Stimulated activated CD4-positive, alpha-beta T cell treated with anti-CD3 and anti-CD28 coated beads, Interleukin-15, amount 100 ng/mL, for 24 hours (primary cell): ENCODE results near the gene NCR2.
A peak's percentile ranks its signal among the peaks of the same experiment; 100 is the strongest.

ENCODE experiments used
- DNase-seq: peaks from one replicate; pipeline ENCODE4 v3.0.0-alpha.2; 2020

The NCR2 gene

DNA sequence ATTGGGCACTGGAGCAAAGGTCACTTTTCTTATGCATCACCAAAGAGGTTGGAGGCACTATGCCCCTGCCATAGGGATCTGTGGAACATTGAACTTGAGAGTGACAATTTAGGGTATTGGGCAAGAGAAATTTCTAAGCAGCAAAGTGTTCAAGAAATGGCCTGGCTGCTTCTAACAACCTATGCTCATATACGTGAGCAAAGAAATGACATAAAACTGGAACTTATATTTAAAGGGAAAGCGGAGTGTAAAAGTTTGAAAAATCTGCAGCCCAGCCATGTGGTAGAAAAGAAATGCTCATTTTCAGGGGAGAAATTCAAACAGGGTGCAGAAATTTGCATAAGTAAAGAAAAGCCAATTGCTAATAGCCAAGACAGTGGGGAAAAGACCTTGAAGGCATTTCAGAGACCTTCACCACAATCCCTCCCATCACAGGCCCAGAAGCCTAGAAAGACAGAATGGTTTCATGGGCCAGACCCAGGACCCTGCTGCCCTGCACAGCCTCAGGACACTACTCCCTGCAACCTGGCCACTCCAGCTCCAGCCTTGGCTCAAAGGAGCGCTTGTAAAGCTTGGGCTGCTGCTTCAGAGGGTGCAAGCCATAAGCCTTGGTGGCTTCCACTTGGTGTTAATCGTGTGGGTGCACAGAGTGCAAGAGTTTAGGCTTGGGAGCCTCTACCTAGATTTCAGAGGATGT is 24.4 kb downstream of the NCR2 start:
- no peak for DNase-seq

DNA sequence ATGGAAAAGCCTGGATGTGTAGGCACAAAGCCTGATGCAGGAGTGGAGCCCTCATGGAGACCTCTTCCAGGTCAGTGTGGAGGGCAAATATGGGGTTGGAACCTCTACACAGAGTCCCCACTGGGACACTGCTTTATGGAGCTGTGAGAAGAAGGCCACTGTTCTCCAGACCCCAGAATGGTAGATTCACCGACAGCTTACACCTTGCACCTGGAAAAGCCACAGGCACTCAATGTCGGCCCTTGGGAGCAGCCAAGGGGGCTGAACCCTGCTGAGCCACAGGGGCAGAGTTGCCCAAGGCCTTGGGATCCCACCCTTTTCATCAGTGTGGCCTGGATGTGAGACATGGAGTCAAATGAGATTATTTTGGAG is 24.9 kb downstream of the NCR2 start:
- no peak for DNase-seq

DNA sequence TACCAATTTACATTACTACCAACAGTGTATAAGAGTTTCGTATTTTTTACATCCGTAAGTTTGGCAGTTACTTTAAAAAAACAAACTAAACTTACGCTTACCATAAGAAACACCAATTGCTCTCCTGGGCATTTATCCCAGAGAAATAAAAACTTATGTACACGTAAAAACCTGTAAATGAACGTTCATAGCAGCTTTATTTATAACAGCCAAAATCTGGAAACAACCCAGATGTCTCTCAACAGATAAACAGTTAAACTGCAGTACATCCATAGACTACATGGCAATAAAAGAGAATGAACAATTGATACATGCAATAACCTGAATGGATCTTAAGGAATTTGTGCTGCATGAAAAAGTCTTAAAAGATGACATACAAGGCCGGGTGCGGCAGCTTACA is 30.7 kb downstream of the NCR2 start:
- DNase-seq: no peak

DNA sequence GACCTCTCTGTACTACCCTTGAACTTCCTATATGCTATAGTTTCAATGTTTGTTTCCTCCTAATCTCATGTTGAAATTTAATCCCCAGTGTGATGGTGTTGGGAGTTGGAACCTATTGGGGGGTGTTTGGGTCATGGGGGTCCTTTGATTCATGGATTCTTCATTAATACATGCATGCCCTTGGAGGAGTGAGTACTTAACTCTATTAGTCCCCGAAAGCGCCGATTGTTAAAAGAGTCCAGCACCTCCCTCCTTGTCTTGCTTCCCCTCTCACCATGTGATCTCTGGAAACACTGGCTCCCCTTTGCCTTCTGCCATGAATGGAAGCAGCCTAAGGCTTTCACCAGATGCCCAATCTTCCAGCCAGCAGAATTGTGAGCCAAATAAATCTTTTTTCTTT is 31.7 kb downstream of the NCR2 start:
- no peak for DNase-seq

DNA sequence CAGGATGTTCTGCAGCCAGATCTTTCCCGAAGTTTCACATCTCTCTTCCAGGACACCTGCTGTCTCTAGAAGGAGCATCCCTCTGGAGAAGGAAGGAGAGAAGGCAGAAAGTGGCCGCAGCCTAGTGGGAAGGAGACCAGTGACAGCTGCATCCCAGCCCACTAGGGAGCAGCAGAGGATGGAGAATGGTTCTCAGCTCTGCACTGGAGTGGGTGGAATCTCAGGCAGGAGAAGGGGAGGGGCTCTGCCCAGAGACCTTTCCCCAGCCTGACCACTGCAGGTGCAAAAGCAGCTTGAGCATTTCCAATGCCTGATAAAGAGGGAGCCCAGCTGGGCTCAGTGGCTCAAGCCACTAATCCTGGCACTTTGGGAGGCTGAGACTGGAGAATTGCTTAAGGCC is 32.3 kb downstream of the NCR2 start:
- peak; percentile 35 for DNase-seq

DNA sequence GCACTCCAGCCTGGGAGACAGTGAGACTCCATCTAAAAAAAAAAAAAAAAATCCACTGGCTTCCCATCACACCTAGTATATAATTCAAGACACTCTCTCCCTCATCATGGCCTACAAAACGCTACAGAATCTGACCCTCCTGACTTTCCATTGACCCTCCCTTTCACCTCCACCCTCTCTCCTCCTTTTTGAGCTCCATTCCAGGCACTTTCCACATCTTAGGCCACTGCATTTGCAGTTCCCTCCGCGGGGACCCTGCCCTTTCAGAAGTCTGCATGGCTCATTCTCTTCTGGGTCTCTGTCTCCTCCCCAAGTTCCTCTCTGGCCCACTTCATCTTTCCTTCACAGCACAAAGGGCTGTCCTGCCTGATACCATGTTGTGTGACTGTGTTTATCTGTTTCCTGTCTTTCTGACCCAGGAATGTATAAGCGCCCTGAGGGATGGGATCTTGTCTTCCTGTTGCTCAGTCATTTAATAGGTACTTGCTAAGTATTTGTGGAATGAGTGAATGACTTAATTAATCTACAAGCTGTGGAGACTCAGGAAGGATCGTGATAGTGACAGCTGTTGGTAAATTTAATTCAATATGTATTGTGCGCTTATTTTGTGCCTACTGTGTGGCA is 35.2 kb downstream of the NCR2 start:
- DNase-seq: no peak

DNA sequence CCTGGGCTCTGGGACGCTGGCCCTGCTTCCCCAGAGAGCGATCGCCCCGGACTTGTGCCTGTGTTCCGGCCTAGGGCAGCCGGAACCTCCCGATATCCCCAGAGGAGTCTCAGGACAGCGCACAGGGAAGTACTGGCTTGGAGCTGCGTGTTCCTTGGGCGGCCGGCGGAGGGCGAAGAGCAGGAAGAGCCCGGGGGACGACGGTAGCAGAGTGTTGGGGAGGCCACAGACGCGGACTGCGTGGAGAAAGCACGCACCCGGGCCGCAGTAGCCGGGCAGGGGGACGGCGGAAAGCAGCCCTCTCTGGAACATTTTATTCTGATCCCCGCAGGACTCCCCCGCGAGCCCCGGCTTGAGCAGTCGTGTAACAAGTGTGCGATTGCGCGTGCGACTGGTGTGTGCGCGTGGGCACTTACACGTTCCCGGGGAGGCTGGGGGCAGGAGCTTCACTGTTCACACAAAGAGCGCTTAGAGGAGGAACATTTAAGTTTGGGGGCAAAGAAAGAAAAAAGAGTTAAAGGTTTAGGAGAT is 36.1 kb downstream of the NCR2 start:
- peak; percentile 38 for DNase-seq

DNA sequence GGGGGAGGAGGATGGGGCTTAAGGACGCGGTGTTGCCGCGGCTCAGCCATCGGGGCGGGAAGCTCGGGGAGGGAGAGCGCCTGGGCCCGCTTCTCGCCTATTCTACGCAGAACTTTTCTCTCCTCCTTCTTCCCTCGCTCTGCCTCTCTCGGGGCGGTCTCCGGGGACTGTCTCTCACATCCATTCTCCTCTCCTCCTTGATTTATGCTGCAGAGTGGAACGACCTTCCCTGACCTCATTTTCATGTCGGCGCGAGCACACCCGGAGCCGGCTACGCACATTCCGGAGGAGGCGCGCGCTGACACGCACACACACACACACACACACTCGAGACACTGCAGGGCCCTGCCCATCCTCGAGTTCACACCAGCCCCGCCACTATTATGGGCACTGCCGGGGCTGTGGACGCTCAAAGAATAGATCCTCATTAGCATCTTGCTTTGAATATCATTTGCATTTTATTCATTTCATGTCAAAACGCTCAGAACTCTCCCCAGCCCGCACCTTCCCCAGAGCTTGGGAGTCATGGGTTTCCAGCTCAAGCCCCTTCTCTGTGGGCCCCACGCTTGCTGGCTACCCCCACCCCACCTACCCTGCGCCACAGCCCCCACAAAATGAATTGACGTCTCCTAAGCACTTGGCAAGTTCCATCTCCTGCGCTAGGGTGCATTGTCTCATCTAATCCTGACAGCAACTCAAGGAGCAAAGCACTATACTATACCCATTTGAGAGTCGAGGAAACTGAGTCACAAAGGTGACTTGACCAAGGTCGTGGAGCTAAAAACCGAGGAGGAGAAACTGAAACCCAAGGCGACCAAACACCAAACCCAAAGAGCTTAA is 36.8 kb downstream of the NCR2 start:
- DNase-seq: peak; percentile 39

DNA sequence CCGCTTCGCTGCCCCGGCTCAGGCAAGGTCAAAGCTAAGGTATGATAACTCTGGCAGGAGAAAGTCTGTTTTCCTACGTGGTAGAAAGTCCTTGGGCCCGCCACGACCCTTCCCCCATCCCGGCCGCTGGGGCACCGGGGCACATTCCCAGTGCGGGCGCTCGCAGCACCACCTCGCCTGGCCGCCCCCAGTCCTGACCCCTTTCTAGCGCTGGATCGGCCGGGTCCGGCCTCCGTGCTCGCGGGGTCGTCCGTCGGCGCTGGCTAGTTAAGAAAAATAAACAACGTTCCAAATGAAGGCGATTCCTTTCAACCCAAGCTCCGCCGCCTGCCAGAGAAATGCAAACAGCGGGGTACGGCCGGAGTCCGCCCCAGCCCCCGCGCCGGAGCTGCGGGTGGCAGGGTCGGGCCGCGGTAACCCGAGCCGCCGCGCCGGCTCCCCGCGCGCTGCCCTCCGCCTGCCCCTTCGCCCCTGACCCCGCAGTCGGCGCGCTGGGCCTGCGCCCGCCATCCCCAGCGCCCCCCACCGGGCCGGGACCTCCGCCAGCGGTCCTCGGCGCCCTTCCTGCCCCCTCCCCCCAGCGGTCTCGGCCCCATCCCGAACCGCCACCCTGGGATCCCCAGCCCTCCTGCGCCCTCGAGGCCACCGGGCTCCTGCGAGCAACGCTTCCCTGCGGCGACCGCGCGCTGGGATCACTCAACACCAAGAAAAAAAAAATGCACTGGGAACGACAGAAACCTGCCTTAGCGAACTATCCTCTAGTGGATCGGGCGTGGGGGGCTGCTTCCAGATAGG is 37.6 kb downstream of the NCR2 start:
- no peak for DNase-seq

DNA sequence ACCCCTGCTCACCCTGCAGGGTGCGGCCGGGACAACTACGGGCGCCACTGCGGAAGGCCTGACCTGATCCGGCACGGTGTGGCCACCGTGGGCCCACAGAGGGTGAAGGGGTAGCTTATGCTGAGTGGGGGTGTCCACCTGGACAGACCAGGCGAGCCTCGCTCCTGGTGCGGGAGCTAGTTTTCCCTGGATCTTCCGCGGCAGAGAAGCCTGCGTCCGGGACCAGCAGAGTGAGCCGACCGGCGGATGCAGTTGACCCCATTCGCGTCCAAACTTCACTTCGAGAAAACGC is 38.2 kb downstream of the NCR2 start:
- no peak for DNase-seq

DNA sequence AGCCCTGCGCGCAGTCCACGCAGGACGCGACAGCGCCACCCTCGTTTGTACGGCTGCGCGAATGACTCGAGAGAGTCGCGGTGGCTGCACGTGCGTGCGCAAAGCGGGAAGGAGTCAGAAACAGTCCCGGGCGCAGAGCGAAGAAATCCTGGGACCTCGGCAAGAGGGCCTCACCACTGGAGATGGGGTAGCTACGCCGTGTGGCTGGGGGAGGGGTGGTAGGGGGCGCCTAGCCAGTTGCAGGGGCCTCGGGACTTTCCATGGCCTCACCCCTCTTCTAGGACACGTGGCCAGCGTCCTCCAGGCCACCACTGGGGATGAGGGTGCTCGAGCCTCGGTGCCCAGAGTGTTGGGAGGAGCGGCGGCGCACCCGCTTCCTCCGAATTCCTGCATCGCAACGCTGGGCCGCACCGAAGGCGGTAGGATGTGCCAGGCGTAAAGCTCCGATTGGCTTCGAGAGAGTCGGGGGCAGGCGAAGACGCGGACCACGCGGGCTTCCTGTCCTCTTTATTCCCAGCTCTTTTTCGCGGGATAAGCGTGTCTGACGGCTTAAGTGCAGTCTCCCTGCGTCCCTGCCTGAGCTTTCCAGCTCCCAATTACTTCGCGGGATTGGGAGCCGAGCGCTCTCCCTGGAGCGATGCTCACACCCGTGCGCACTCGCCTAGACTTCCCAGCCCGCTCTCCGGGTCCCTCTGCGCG is 38.7 kb downstream of the NCR2 start:
- peak; percentile 21 for DNase-seq

DNA sequence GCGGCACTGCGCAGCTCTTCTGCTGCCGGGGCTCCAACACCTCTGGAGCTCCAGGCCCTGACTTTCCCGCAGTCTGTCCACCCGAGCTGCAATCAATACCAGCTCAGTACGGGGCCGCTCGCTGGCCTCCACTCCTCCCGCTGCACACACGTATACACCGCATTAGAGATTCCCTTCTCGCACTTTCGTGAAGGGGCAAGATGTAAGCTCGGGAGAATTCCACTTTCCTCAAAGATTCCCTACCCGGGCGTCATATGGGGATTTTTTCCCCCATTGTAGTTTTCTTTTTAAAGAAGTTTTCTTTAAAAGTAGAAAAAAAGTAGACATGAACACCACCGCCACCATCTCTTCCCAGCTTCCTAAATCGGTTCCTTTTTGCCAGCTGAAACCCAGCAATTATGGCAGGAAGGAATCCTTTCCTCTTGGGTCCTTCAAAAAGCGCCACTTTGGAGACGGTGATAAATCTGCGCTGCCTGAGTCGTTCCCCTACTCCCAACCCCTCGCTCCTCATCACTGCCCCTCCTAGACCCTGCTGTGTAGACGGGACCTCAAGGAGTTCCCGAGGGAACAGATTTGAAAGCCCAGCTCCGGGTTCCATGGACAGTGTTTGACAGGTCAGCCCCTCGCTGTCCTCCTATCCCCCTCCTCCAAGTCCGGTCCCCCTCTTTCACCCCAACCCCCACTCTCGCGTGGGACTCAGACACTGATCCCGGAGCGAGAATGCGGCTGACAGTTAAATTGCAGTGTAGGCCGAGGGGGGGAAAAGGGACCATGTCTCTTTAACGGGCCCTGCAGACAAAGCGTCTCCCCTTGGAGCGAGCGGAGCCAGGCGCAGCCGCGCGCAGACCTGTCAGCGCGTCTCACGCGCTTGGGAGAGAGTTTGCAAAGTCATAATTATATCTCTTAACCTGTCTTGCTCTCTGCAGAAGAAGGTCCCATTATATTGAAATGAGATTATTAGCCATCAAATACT is 39.5 kb downstream of the NCR2 start:
- DNase-seq: no peak

DNA sequence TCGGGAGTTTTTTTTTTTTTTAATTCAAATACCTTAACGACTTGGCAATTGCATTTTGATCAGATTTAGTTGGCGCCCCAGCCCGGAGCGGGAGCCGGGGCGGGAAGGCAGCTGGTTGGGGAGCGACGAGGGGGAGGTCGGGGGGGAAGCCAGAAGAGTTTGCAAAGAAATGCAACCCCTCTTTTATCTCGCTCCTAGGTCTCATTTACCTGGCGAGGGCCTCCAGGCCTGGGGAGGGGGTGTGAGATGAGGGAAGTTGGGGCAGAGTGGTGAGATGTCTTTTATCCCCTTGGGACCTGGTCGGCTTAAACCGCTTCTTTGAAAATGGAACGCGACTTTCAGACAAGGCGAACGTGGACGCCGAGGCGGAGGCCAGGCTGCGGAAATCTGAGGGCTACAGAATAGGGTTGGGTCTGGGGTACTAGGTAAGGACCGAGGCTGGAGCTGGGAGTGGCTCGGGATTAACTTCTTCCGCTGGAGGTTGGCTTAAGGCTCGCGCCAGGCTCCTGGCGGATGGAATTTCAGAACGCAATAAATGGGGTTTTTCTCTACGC is 40.3 kb downstream of the NCR2 start:
- DNase-seq: no peak

DNA sequence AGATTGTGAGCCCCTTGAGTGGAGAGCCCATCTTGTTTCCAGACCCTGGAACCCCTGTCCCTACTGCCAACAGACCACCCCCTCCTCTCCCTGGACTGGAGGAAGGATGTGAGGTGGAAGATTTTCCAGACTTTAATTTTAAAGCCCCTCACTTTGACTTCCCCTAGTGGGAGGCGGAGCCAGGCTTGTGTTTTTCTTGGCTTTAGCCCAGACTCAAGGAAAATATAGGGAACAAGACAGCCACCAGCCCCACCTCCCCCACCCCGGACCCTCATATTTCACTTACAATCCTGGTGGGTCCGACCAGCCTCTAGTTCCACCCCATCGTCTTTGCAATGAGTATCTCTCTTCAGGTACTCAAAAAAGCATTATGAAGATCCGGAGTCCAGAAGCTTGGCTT is 40.8 kb downstream of the NCR2 start:
- DNase-seq: no peak

DNA sequence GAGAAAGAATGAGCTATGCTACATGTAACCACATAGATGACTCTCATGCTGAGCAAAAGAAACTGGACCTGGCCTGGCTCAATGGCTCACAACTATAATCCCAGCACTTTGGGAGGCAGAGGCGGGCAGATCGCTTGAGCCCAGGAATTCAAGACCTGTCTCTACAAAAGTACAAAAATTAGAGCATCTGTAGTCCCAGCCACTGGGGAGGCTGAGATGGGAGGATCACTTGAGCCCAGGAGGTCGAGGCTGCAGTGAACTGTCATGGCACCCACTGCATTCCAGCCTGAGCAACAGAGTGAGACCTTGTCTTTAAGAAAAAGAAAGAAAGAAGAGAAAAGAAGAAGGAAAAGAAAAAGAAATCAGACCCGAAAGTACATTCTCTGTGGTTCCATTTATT is 41.7 kb downstream of the NCR2 start:
- DNase-seq: no peak

DNA sequence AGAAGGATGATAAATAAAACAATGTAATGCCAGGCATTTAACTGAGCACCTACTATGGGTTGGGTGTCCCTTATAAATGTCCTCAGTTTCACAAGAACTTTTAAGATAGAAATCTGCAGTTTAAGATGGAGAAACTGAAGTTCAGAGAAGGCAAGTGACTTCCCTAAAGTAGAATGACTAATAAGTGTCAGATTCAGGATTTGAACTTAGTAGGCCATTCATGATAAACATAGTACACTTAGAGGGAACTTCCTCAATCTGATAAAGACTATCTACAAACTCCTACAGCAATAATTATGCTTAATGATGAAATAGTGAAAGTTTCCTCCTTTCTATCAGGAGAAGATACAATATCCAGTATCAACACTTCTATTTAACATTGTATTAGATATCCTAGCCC is 43.9 kb downstream of the NCR2 start:
- DNase-seq: no peak

DNA sequence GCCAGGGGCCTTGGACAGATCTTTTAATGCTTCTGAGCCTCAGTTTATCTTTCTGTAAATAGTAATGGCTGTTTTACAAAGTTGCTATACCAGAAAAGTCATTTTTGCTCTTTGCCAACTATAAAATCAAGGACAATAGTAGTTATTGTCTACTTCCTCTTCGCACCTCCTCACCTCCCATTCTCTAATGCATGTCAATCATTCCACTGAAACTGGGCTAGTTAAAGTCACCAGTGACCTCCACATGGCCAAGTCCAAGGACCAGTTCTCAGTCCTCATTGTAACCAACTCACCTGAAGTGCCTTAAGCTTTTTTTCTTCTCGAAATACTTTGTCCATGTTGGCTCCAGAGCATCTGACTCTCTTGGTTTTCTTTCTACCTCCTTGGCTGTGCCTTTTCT is 51.2 kb downstream of the NCR2 start:
- no peak for DNase-seq

DNA sequence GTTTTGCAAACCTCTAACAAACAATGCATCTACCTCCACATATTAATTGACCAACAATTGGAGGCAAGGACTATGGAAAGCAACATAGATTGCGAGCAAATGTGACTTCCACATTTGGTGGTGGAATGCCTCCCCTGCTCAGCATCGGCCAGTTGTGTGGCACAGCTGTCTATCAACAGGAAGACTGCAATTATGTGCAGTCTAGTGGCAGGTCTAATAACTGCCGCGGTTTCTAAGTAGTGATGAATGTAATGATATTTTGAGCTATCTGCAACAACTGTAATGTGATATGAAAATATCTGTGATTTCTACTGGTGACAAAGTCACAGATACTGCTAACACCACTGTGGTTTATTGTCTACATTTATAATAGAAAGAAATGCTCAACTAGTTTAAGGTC is 56.8 kb downstream of the NCR2 start:
- no peak for DNase-seq

DNA sequence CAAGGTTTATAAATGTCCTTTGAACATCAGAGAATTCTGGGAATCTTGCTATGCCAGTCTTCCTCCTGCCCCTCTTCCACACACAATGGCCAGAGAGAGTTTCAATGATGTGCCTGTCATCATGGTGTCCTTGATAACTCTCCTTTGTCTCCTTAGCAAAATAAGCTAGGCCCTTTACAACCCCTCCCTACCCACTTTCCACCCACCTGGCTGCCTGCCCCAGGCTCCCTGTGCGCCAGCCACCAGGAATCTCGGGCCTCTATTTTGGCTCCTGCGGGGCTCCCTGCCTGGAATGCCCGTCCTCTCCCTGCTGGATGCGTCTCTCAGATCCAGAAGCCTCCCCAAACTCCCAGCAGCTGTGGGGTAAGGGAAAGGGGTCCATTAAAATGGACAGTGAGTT is 60.9 kb downstream of the NCR2 start:
- DNase-seq: no peak

DNA sequence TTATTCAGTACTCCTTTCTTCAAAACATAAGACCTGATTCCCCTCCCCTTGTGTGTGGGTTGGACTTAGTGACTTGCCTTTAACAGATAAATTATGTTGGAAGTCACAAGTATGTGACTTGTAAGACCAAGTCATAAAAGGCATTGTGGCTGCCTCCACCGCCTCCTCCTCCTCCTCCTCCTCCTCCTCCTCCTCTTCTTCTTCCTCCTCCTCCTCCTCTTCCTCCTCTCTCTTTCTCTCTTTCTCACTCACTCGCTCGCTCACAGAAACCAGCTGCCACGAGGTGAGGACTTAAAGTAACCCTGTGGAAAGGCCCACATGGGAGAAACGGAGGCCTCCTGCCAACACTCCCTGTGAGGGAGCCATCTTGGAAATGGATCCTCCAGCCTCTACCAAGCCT is 64.0 kb downstream of the NCR2 start:
- DNase-seq: no peak
